Colonic mucosa (tissue), 4 donors: ENCODE measurements around the gene DENND1C. TPM values are rescaled to one million over a fixed set of nuclear protein-coding genes. Genes with fewer than 3 reads are reported as not detected.

Experiments used
- DNase-seq: peaks from one replicate; pipeline ENCODE4 v3.0.0-alpha.2; 2020
- H3K27ac ChIP-seq: fragments of 200-600 bp; one replicate; pipeline ENCODE4 v1.8.0; 2021
- H3K27me3 ChIP-seq: fragments of 200-600 bp; one replicate; pipeline ENCODE4 v1.8.0; 2021
- H3K36me3 ChIP-seq: fragments of 200-600 bp; one replicate; pipeline ENCODE4 v1.8.0; 2021
- H3K4me1 ChIP-seq: fragments of 200-600 bp; one replicate; pipeline ENCODE4 v1.8.0; 2021; ENCODE audit warnings: mild to moderate bottlenecking
- H3K4me3 ChIP-seq: fragments of 200-600 bp; one replicate; pipeline ENCODE4 v1.8.0; 2021
- H3K9ac ChIP-seq, 2 donors: one replicate each; pipeline ENCODE4 v1.7.0; 2013; ENCODE audit warnings: control low read depth in 2 of 2, low read depth in 2 of 2, low read length in 2 of 2
- H3K9me3 ChIP-seq: fragments of 200-600 bp; one replicate; pipeline ENCODE4 v1.8.0; 2021
- intact Hi-C: fragments of 100-400 bp; cut with DNase I; formaldehyde crosslinking; loops from one replicate; pipeline ENCODE4 v1.14.1; 2022
- total RNA-seq, 2 donors: library from RNA; stranded (reverse); fragmentation: NEBNext Ultra II Directional in 1 of 2; extraction: Animal tissue kit (Norgen Biotek cat#: 25700) in 1 of 2; gene quantifications; one replicate each; pipeline ENCODE4 v1.2.1, GENCODE V29; 2021
- TF ChIP-seq, protein P1 (sequence below): fragments of 200-600 bp; IDR thresholded peaks from one replicate; pipeline ENCODE4 v1.8.0; 2022; ENCODE audit warnings: antibody characterized with exemption, mild to moderate bottlenecking
- donor health status: healthy.
- donor health status: DM: no; HTN: no; CAD: no.
- donor health status: DM: no; HTN: no; CAD: no.

The DENND1C gene
- total RNA-seq, 2 donors from 2014 or later, result 2.5 to 2.9 TPM

DNA sequence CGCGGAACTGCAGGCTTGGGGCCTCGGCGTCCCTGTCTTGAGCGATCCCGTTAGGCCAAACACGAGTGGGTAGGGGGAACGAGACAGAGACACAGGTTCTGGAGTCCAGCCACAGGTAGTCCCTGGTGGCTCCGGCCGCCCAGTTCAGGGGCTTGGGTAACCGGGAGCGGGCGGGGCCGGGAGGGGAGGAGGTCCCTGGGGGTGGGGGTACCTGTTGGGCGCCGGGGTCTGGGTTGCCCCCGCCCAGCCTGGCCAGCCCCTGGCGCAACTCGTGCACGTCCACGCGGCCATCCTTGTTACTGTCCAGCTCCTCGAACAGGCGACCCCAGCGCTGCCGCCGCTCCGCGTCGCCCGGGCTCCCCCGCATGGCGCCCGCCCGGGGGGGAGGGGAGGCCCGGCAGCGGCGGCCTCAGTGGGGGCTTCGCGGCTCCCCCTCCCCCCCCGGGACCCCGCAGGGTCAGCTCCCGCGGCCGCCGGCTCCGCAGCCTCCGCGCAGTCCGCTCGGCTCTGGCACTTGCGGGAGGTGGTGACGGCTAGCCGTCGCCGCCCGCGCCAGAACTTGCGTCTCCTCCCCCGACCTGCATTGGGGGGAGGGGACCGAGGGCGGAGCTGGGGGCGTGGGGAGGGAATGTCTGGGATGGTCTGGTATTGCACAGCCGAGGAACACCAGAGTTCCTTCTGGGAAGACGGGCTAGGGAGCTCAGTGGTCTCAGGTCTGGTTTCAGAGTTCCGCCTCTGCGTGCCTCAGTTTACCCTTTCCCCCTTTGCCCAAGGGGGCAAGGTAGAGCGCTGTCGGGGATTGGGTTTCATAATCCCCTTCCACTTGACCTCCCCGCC lies 22.1 kb downstream of the DENND1C start, which contains the start of gene SLC25A23:
TSS of gene SLC25A23 (minus strand) at position 531 of the 837 bp plus-strand sequence. CDS start at position 367, 164 bp downstream.
- intact Hi-C loops, result no loop called here
- peak within 1 kb of the TSS; percentile 86 for H3K4me3 ChIP-seq
- peak within 1 kb of the TSS; percentile 72 to 88 for H3K9ac ChIP-seq
- TF ChIP-seq, protein P1, sequence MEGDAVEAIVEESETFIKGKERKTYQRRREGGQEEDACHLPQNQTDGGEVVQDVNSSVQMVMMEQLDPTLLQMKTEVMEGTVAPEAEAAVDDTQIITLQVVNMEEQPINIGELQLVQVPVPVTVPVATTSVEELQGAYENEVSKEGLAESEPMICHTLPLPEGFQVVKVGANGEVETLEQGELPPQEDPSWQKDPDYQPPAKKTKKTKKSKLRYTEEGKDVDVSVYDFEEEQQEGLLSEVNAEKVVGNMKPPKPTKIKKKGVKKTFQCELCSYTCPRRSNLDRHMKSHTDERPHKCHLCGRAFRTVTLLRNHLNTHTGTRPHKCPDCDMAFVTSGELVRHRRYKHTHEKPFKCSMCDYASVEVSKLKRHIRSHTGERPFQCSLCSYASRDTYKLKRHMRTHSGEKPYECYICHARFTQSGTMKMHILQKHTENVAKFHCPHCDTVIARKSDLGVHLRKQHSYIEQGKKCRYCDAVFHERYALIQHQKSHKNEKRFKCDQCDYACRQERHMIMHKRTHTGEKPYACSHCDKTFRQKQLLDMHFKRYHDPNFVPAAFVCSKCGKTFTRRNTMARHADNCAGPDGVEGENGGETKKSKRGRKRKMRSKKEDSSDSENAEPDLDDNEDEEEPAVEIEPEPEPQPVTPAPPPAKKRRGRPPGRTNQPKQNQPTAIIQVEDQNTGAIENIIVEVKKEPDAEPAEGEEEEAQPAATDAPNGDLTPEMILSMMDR, result no peak
- H3K27me3 ChIP-seq, result no peaks in the 10 kb centered on the region
- DNase-seq, result peak; percentile 86
- peak within 1 kb of the TSS; percentile 81 for H3K27ac ChIP-seq
- no peaks in the 10 kb centered on the region for H3K4me1 ChIP-seq
- H3K9me3 ChIP-seq, result no peaks in the 10 kb centered on the region
- H3K36me3 ChIP-seq, result peaks cover 2% of the 10 kb centered on the region

DNA sequence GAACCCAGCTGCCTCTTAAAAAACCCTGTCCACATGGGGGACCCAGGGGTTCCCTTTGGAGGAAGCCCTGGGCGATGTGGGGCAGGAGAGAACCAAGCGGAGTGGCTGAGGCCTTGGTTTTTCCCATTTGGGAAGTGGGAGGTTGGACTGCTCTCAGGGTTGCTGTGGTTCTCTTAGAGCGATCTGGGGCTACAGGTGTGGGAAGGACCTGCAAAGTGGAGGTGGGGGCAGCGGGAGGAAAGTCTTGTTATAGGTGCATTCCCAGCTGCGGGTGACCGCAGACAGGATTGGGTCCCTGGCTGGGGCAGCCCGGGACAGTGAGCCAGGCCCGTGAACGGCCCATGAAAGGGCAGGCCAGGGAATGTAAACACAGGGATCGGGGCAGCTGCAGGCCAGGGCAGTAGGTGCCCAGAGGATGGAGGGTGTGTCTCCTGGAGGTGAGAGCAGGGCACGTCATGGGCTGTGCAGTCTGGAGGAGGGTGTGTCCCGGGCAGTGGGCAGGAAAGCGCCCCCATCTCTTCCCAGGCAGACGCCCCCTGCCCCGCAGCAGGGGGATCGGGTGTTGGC lies 22.8 kb downstream of the DENND1C start:
- Histone ChIP-seq H3K4me1 (no peaks in the 10 kb centered on the region), H3K36me3 (peaks cover 8% of the 10 kb centered on the region), H3K27ac (peak overlapping the region; percentile 81), H3K27me3 (no peaks in the 10 kb centered on the region), H3K9me3 (no peaks in the 10 kb centered on the region), H3K9ac (peak overlapping the region; percentile 63 to 66), H3K4me3 (peak overlapping the region; percentile 86)
- intact Hi-C loops, result no loop called here
- DNase-seq, result peak; percentile 67
- TF ChIP-seq, protein P1, result no peak

DNA sequence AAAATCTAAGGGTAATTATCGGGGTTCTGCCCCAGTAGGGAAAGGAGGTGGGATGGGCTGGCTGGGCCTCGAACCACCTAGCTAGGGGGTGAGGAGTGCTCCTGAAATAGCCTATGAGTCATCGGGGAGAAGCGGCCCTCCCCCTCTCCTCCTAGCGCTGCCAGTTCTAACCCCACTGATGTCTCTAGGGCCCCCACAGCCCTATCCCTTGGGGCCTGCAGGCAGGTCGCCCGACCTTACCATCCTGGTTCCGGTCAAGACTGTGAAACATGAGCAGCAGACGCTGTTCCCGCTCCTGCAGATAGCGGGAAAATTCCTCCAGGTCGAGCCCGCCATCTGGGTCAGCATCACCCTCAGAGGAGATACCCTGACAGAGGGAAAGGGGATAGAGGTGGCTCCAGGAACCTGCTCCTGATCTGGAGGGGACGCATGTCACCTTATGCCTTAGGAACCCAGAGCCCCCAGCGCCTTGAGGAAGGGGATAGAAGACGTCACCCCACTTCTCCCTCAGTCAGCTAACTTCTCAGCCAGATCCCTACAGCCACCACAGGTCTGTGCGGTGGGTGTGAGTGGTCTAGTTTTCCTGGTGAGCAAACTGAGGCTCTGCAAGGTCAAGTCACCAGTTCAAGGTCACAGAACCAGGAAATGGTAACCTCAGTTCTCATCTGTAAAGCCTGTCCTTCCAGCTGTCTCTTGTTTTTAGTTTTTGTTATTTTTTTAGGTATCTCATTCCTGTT lies 23.5 kb downstream of the DENND1C start:
- H3K9me3 ChIP-seq, result no peaks in the 10 kb centered on the region
- no peaks in the 10 kb centered on the region for H3K4me1 ChIP-seq
- TF ChIP-seq, protein P1, result no peak
- H3K27me3 ChIP-seq, result no peaks in the 10 kb centered on the region
- peak overlapping the region in 1 of 2 donors; percentile 63 for H3K9ac ChIP-seq
- H3K27ac ChIP-seq, result no peak overlapping the region
- DNase-seq, result no peak
- H3K36me3 ChIP-seq, result peaks cover 8% of the 10 kb centered on the region
- H3K4me3 ChIP-seq, result peak overlapping the region; percentile 86
- intact Hi-C loops, result no loop called here

DNA sequence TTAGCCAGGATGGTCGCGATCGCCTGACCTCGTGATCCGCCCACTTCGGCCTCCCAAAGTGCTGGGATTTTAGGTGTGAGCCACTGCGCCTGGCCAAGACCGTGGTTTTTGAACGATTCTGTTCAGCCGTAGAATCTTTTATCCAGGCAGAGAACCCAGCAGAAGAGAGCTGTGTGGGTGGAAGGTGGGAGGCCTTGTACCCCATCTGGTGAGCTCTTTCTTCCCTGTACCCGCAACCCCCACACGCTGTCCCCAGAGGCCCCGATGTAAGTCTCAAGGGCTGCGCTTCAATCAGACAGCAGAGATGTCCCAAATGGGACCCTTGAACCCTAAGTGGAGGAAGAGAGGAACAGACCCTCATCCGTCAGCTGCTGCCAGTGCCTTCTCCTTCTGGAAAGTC lies 25.7 kb downstream of the DENND1C start:
- Histone ChIP-seq H3K9ac (no peak overlapping the region), H3K4me1 (no peaks in the 10 kb centered on the region), H3K36me3 (peaks cover 8% of the 10 kb centered on the region), H3K27me3 (no peaks in the 10 kb centered on the region), H3K4me3 (no peak overlapping the region), H3K9me3 (no peaks in the 10 kb centered on the region), H3K27ac (no peak overlapping the region)
- no peak for DNase-seq
- intact Hi-C loops, result no loop called here
- TF ChIP-seq, protein P1, result no peak

DNA sequence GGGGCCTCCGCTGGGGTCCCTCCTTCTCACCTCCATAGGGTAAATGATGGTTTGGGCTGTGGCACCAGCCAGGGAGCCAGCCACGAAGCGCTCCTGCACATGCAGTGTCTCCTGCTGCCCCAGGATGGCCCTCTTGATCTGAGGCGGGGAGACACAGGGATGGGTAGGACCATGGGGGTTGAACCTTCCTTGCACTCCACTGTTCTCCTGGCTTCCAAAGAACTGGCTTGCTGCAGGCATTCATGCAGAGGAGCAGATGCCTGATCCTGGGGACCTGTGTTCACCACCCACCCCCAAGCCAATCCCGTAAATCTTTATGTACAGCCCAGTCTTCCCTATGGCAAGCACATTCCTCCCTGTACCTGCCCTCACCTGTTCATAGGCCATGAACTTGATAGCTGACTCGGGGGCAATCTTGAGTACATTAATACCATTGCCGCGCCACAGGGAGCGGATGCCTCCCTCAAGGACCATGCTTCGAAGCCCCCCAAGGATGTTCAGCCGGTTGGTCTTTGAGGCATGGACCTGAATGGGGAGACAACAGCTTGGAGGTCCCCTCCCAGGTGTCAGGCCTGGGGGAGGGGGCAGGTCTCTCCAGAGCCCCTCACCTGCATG lies 27.5 kb downstream of the DENND1C start:
- Histone ChIP-seq H3K9me3 (no peaks in the 10 kb centered on the region), H3K4me1 (no peaks in the 10 kb centered on the region), H3K27me3 (no peaks in the 10 kb centered on the region), H3K9ac (no peak overlapping the region), H3K4me3 (no peak overlapping the region), H3K27ac (no peak overlapping the region), H3K36me3 (peaks cover 8% of the 10 kb centered on the region)
- DNase-seq, result no peak
- TF ChIP-seq, protein P1, result no peak
- intact Hi-C loops, result no loop called here
